ENCODE data around the gene STK31. TPM values are rescaled to one million over a fixed set of nuclear protein-coding genes. Genes with fewer than 3 reads are reported as not detected.
"Not testable (repeated sequence)": the region's sequence is repeated elsewhere in the genome, so short reads cannot be mapped to it uniquely, and the experiment has no call there.

STK31 gene
- total and polyA plus RNA-seq, 9 donors = 0.07 to 10.1 (median 0.57) TPM

DNA sequence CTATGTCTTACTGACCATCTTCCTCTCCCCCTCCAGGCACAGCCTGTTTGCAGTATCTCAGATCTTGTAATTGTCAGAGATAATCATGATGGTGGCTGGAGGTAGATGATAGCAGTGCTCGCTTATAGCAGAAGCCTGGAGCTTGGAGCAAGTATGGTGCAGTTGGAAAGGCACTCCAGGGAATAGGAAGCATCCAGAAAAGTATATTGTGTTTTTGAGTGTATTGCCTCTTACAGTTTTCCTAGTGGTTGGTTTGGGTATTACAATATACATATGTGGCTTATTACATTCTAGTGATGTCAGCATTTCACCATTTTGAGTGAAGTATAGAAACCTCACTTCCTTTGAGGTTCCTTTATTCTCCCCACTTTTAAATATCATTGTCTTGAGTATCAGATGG lies 101.5 kb downstream of the STK31 start:
- 95 to 97% (median 95%) methylated on average over 1 of the region's 1 CpG for WGBS, 3 donors

DNA sequence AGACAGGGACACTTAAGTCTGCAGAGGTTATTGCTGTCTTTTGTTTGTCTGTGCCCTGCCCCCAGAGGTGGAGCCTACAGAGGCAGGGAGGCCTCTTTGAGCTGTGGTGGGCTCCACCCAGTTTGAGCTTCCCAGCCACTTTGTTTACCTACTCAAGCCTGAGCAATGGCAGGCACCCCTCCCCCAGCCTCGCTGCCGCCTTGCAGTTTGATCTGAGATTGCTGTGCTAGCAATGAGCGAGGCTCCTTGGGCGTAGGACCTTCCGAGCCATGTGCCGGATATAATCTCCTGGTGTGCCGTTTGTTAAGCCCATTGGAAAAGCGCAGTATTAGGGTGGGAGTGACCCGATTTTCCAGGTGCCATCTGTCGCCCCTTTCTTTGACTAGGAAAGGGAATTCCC lies 118.1 kb downstream of the STK31 start:
- H3K9me3 ChIP-seq; H3K36me3 ChIP-seq; H3K27me3 ChIP-seq; DNase-seq; intact Hi-C loops (cut with DNase I); H3K4me1 ChIP-seq (ENCODE audit: insufficient read depth); H3K4me3 ChIP-seq; H3K27ac ChIP-seq: not testable (repeated sequence)
- 91 to 97% (median 94%) methylated on average over 10 of the region's 10 CpGs for WGBS, 3 donors

More for the DNA sequence above, 101.5 kb downstream of the STK31 start:
- H3K9me3 ChIP-seq = no peaks in the 10 kb centered on the region
- no peaks in the 10 kb centered on the region for H3K27me3 ChIP-seq
- no peak overlapping the region for H3K27ac ChIP-seq
- no peak for DNase-seq
- no peaks in the 10 kb centered on the region for H3K4me1 ChIP-seq (ENCODE audit: insufficient read depth)
- no peaks in the 10 kb centered on the region for H3K36me3 ChIP-seq
- H3K4me3 ChIP-seq = no peak overlapping the region
- TF ChIP-seq EP300 (IDR thresholded peaks at IDR 0.05) = no peak
- intact Hi-C loops (cut with DNase I) = no loop called here

DNA sequence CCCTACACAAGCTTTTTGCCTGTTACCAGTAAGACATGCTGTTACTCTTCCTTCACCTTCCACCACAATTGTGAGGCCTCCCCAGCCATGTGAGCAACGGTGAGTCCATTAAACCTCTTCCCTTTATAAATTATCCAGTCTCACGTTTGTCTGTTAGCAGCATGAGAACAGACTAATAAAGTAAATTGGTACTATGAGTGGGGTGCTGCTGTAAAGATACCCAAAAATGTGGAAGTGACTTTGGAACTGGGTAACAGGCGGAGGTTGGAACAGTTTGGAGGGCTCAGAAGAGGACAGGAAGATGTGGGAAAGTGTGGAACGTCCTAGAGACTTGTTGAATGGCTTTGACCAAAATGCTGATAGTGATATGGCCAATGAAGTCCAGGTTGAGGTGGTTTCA lies 122.7 kb downstream of the STK31 start:
- H3K4me1 ChIP-seq (ENCODE audit: insufficient read depth); DNase-seq; H3K36me3 ChIP-seq; H3K27me3 ChIP-seq; intact Hi-C loops (cut with DNase I); H3K27ac ChIP-seq; H3K9me3 ChIP-seq; H3K4me3 ChIP-seq: not testable (repeated sequence)
- WGBS, 3 donors = 64 to 76% (median 72%) methylated on average over 4 of the region's 4 CpGs

DNA sequence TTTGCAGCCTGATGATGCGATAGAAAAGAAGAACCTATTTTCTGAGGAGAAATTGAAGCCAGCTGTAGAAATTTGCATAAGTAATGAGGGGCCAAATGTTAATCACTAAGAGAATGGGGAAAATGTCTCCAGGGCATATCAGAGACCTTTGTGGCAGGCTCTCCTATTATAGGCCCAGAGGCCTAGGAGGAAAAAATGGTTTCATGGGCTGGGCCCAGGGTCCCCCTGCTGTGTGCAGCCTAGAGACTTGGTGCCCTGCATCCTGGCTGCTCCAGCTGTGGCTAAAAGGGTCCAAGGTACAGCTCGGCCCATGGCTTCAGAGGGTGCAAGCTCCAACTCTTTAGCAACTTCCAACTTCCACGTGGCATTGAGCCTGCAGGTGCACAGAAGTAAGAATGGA lies 123.4 kb downstream of the STK31 start:
- Histone ChIP-seq H3K27me3 (no peaks in the 10 kb centered on the region), H3K4me3 (no peak overlapping the region), H3K27ac (no peak overlapping the region), H3K4me1 (ENCODE audit: insufficient read depth) (no peaks in the 10 kb centered on the region), H3K36me3 (no peaks in the 10 kb centered on the region), H3K9me3 (peaks cover 0 to 4% of the 10 kb centered on the region in 2 donors)
- whole genome bisulfite sequencing, 3 donors = 81 to 87% (median 83%) methylated on average over 3 of the region's 3 CpGs
- DNase-seq = no peak
- TF ChIP-seq EP300 (IDR thresholded peaks at IDR 0.05) (no peak), POLR2A (IDR thresholded peaks at IDR 0.05) (no peak)
- TF ChIP-seq, protein P1, sequence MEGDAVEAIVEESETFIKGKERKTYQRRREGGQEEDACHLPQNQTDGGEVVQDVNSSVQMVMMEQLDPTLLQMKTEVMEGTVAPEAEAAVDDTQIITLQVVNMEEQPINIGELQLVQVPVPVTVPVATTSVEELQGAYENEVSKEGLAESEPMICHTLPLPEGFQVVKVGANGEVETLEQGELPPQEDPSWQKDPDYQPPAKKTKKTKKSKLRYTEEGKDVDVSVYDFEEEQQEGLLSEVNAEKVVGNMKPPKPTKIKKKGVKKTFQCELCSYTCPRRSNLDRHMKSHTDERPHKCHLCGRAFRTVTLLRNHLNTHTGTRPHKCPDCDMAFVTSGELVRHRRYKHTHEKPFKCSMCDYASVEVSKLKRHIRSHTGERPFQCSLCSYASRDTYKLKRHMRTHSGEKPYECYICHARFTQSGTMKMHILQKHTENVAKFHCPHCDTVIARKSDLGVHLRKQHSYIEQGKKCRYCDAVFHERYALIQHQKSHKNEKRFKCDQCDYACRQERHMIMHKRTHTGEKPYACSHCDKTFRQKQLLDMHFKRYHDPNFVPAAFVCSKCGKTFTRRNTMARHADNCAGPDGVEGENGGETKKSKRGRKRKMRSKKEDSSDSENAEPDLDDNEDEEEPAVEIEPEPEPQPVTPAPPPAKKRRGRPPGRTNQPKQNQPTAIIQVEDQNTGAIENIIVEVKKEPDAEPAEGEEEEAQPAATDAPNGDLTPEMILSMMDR (IDR thresholded peaks at IDR 0.05) = no peak
- intact Hi-C loops (cut with DNase I) = no loop called here

DNA sequence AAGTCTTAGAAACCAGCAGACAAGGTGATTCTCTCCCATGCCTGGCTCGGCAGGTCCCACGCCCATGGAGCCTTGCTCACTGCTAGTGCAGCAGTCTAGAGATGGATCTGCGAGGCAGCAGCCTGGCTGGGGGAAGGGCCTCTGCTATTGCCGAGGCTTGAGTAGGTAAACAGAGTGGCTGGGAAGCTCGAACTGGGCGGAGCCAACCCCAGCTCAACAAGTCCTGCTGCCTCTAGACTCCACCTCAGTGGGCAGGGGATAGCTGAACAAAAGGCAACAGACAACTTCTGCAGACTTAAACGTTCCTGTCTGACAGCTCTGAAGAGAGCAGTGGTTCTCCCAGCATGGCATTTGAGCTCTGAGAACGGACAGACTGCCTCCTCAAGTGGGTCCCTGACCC lies 134.8 kb downstream of the STK31 start:
- intact Hi-C loops (cut with DNase I); H3K9me3 ChIP-seq; H3K27me3 ChIP-seq; H3K27ac ChIP-seq; H3K36me3 ChIP-seq; DNase-seq; H3K4me1 ChIP-seq (ENCODE audit: insufficient read depth); H3K4me3 ChIP-seq: not testable (repeated sequence)
- 75 to 79% (median 77%) methylated on average over 8 of the region's 8 CpGs for WGBS, 3 donors

DNA sequence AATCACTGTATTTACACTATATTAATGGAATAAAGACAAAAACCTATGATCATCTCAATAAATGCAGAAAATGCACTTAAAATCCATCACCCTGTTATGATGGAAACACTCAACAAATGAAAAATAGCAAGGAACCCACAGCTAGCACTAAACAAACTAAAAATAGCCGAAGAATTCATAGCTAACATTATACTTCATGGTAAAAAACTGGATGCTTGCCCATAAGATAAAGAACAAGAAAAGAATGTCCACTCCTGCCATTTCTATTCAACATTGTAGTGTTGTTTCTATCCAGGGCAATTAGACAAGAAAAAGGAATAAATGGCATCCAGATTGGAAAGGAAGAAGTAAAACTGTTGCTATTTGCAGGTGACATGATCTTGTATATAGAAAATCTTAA lies 142.1 kb downstream of the STK31 start:
- Histone ChIP-seq H3K27ac (no peak overlapping the region), H3K36me3 (no peaks in the 10 kb centered on the region), H3K4me3 (no peak overlapping the region), H3K4me1 (ENCODE audit: insufficient read depth) (no peaks in the 10 kb centered on the region), H3K27me3 (no peaks in the 10 kb centered on the region), H3K9me3 (no peaks in the 10 kb centered on the region)
- intact Hi-C loops (cut with DNase I) = no loop called here
- DNase-seq = no peak
- TF ChIP-seq, protein P1 (IDR thresholded peaks at IDR 0.05) = no peak
- TF ChIP-seq EP300 (IDR thresholded peaks at IDR 0.05) (no peak), POLR2A (IDR thresholded peaks at IDR 0.05) (no peak)
- WGBS, 3 donors = 0 to 75% (median 59%) methylated on average over 1 of the region's 1 CpG

DNA sequence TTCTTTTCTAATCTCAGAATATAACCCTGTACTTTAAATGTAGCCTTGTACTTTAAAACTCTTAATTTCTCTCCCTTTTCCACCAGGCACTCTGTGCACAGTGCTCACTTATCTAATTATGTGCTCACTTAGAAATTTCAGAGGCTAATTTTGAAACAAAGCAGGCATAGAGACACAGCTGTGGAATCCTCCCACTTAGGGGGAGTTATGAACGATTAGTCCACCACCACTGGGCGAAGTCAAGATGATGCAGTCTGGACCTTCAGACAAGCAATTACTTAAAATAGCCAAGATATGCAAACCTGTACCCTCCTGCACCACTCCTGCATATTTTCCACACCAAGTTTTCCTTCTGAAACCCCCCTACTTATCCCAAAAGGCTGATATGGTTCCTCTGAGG lies 143.0 kb downstream of the STK31 start:
- intact Hi-C loops (cut with DNase I) = no loop called here
- whole genome bisulfite sequencing, 3 donors = 3 to 15% (median 6%) methylated on average over 2 of the region's 2 CpGs
- TF ChIP-seq EP300 (IDR thresholded peaks at IDR 0.05) = no peak
- TF ChIP-seq, protein P1 (IDR thresholded peaks at IDR 0.05) = no peak
- no peak for TF ChIP-seq POLR2A (IDR thresholded peaks at IDR 0.05)
- Histone ChIP-seq H3K9me3 (no peaks in the 10 kb centered on the region), H3K4me1 (ENCODE audit: insufficient read depth) (no peaks in the 10 kb centered on the region), H3K27ac (no peak overlapping the region), H3K27me3 (no peaks in the 10 kb centered on the region), H3K36me3 (no peaks in the 10 kb centered on the region), H3K4me3 (no peak overlapping the region)
- DNase-seq = no peak
